SK-N-SH (cell line): ENCODE results near the gene SLC24A3. TPM values are rescaled to one million over a fixed set of nuclear protein-coding genes. Genes with fewer than 3 reads are reported as not detected.

Experiments
- CTCF ChIA-PET: fragments of 300-600, 350-600 bp; formaldehyde crosslinking; extraction: SDS; loops from one replicate; lab custom pipeline; 2021; lab: Yijun Ruan, JAX
- POLR2A ChIA-PET: fragments of 350-600 bp; sonication (Branson Sonifier 250); formaldehyde crosslinking; extraction: SDS; loops from one replicate; lab custom pipeline; 2020; ENCODE audit warnings: antibody characterized with exemption, inconsistent platforms; lab: Yijun Ruan, JAX
- DNase-seq: peaks from one replicate; pipeline ENCODE4 v3.0.0; 2012
- H2AFZ ChIP-seq: fragments of 200-600 bp; sonication (generic); 2 replicates; pipeline ENCODE4 v1.8.1; 2016; ENCODE audit warnings: antibody characterized with exemption, mild to moderate bottlenecking, low read depth
- H3F3A ChIP-seq: fragments of 200-600 bp; sonication (generic); replicated peaks from 2 replicates; pipeline ENCODE3; 2016; ENCODE audit warnings: antibody characterized with exemption, mild to moderate bottlenecking; ENCODE audit not compliant: insufficient read depth
- H3K27ac ChIP-seq, 2 experiments: fragments of 200-500 bp in 1 of 2; fragments of 200-600 bp in 1 of 2; sonication (Bioruptor generic) in 1 of 2; sonication (generic), shearing (Covaris generic) in 1 of 2; 2 replicates each; pipeline versions ENCODE4 v1.5.1 to v1.6.1; 2014 to 2016; ENCODE audit warnings: low read depth in 2 of 2, inconsistent platforms in 1 of 2, low read length in 1 of 2, mild to moderate bottlenecking in 1 of 2, mixed read lengths in 1 of 2
- H3K27me3 ChIP-seq: fragments of 200-600 bp; sonication (generic), shearing (Covaris generic); 2 replicates; pipeline ENCODE4 v1.6.1; 2016; ENCODE audit warnings: mixed run types; ENCODE audit not compliant: insufficient read depth
- H3K36me3 ChIP-seq, 2 experiments: fragments of 200-500 bp in 1 of 2; fragments of 200-600 bp in 1 of 2; sonication (Bioruptor generic) in 1 of 2; sonication (generic) in 1 of 2; replicated peaks in 1 of 2; 2 replicates each; pipeline versions ENCODE3 to v1.5.1; 2014 to 2016; ENCODE audit warnings: low read length in 1 of 2, mild to moderate bottlenecking in 1 of 2; ENCODE audit not compliant: insufficient read depth in 2 of 2, control insufficient read depth in 1 of 2
- H3K4me1 ChIP-seq, 2 experiments: fragments of 200-500 bp in 1 of 2; fragments of 200-600 bp in 1 of 2; sonication (Bioruptor generic) in 1 of 2; sonication (generic), shearing (Covaris generic) in 1 of 2; 2 replicates each; pipeline versions ENCODE4 v1.5.1 to v1.6.1; 2014 to 2016; ENCODE audit warnings: low read depth in 1 of 2, low read length in 1 of 2, mixed run types in 1 of 2; ENCODE audit not compliant: insufficient read depth in 2 of 2, control insufficient read depth in 1 of 2
- H3K4me2 ChIP-seq: fragments of 200-600 bp; sonication (generic), shearing (Covaris generic); 2 replicates; pipeline ENCODE4 v1.6.1; 2017; ENCODE audit warnings: mixed run types
- H3K4me3 ChIP-seq, 2 experiments: fragments of 200-500 bp in 1 of 2; fragments of 200-600 bp in 1 of 2; sonication (Bioruptor generic) in 1 of 2; sonication (generic), shearing (Covaris generic) in 1 of 2; 2 replicates each; pipeline versions ENCODE4 v1.5.1 to v1.8.1; 2014 to 2016; ENCODE audit warnings: low read depth in 2 of 2, inconsistent platforms in 1 of 2, low read length in 1 of 2, mild to moderate bottlenecking in 1 of 2, mixed read lengths in 1 of 2, moderate library complexity in 1 of 2
- H3K79me2 ChIP-seq: fragments of 200-600 bp; sonication (generic); 2 replicates; pipeline ENCODE4 v1.8.1; 2017; ENCODE audit warnings: mild to moderate bottlenecking; ENCODE audit not compliant: insufficient read depth
- H3K9ac ChIP-seq: fragments of 200-600 bp; sonication (generic); 2 replicates; pipeline ENCODE4 v1.6.1; 2017; ENCODE audit warnings: mixed run types
- H3K9me2 ChIP-seq: fragments of 200-600 bp; sonication (generic); 2 replicates; pipeline ENCODE4 v1.6.1; 2017; ENCODE audit warnings: mixed run types
- H3K9me3 ChIP-seq: fragments of 200-600 bp; sonication (generic); 2 replicates; pipeline ENCODE4 v1.6.1; 2017; ENCODE audit warnings: mixed run types, mild to moderate bottlenecking, moderate library complexity
- H4K20me1 ChIP-seq: fragments of 200-600 bp; sonication (generic); 2 replicates; pipeline ENCODE4 v1.6.1; 2017; ENCODE audit warnings: mild to moderate bottlenecking, mixed run types; ENCODE audit not compliant: insufficient read depth
- FOXJ3 ChIP-seq: sonication (generic); formaldehyde crosslinking; IDR thresholded peaks from 2 replicates; pipeline ENCODE4 v1.5.1; 2020; ENCODE audit warnings: mild to moderate bottlenecking, missing genetic modification reagents
- GATA2 ChIP-seq: sonication (generic); formaldehyde crosslinking; IDR thresholded peaks from 2 replicates; pipeline ENCODE4 v1.5.0; 2020; ENCODE audit warnings: mild to moderate bottlenecking, missing genetic modification reagents
- MEF2A ChIP-seq: IDR thresholded peaks from 2 replicates; pipeline ENCODE4 v1.4.0; 2012; ENCODE audit warnings: low read depth, borderline replicate concordance
- NFIC ChIP-seq: IDR thresholded peaks from 2 replicates; pipeline ENCODE4 v1.4.0; 2012; ENCODE audit warnings: borderline replicate concordance
- NRF1 ChIP-seq: IDR thresholded peaks from 2 replicates; pipeline ENCODE4 v1.6.1; 2012; ENCODE audit warnings: low read depth, mild to moderate bottlenecking, low read length
- POLR2AphosphoS5 ChIP-seq: IDR thresholded peaks from 2 replicates; pipeline ENCODE4 v1.6.1; 2012; ENCODE audit warnings: low read depth, low read length
- RAD21 ChIP-seq: IDR thresholded peaks from 2 replicates; pipeline ENCODE4 v1.6.1; 2012; ENCODE audit warnings: mild to moderate bottlenecking, low read length
- RFX5 ChIP-seq: IDR thresholded peaks from 2 replicates; pipeline ENCODE4 v1.6.1; 2012; ENCODE audit warnings: mild to moderate bottlenecking, improper control_type of control experiment, low read length
- SIN3A ChIP-seq: IDR thresholded peaks from 2 replicates; pipeline ENCODE4 v1.6.1; 2012; ENCODE audit warnings: low read depth, mild to moderate bottlenecking, low read length, moderate library complexity, borderline replicate concordance
- TAF1 ChIP-seq: IDR thresholded peaks from 2 replicates; pipeline ENCODE4 v1.6.1; 2012; ENCODE audit warnings: low read depth, mild to moderate bottlenecking, low read length, moderate library complexity, borderline replicate concordance
- TCF12 ChIP-seq: IDR thresholded peaks from 2 replicates; pipeline ENCODE4 v1.4.0; 2012
- TEAD4 ChIP-seq: IDR thresholded peaks from 2 replicates; pipeline ENCODE4 v1.4.0; 2012; ENCODE audit warnings: mild to moderate bottlenecking, borderline replicate concordance; ENCODE audit not compliant: insufficient read depth
- USF1 ChIP-seq: IDR thresholded peaks from 2 replicates; pipeline ENCODE4 v1.4.0; 2012; ENCODE audit warnings: low read depth, borderline replicate concordance
- YY1 ChIP-seq: IDR thresholded peaks from 2 replicates; pipeline ENCODE4 v1.4.0; 2012; ENCODE audit warnings: low read depth, mild to moderate bottlenecking
- WGBS: methylation state at CpG from one replicate; pipeline ENCODE4 v1.1.6; 2017; ENCODE audit warnings: low lambda C conversion rate; 5-methylcytosine and 5-hydroxymethylcytosine counted together
- polyA plus RNA-seq, 3 experiments: library from polyadenylated mRNA; depleted of rRNA; stranded (reverse); fragments of >200 nt; gene quantifications; 2 replicates each; pipeline ENCODE4 v1.2.3, GENCODE V29; 2012
- TF ChIP-seq, protein P1 (sequence below): IDR thresholded peaks from 2 replicates; pipeline ENCODE4 v1.6.1; 2012; ENCODE audit warnings: mild to moderate bottlenecking, low read depth, low read length, moderate library complexity
- TF ChIP-seq, protein P2 (sequence below): fragments of 200-600 bp; sonication (generic); IDR thresholded peaks from 2 replicates; pipeline ENCODE4 v1.6.1; 2017; ENCODE audit warnings: antibody characterized with exemption, mild to moderate bottlenecking, moderate library complexity

The SLC24A3 gene
- polyA plus RNA-seq, 1 of the 3 experiments (the other 2 are of a cell fraction): not detected

- H3K36me3 ChIP-seq: no peaks in the 10 kb centered on the region
- H3K9me2 ChIP-seq: no peaks in the 10 kb centered on the region
- H3K27ac ChIP-seq: no peak overlapping the region
- H3K9ac ChIP-seq: no peak overlapping the region
- no peaks in the 10 kb centered on the region for H3K4me1 ChIP-seq
- CTCF ChIA-PET: no interaction called here
- TF ChIP-seq RFX5 (no peak), YY1 (no peak), SIN3A (no peak), GATA2 (CRISPR knock-in tag) (no peak), RAD21 (no peak)
- TF ChIP-seq, protein P1, sequence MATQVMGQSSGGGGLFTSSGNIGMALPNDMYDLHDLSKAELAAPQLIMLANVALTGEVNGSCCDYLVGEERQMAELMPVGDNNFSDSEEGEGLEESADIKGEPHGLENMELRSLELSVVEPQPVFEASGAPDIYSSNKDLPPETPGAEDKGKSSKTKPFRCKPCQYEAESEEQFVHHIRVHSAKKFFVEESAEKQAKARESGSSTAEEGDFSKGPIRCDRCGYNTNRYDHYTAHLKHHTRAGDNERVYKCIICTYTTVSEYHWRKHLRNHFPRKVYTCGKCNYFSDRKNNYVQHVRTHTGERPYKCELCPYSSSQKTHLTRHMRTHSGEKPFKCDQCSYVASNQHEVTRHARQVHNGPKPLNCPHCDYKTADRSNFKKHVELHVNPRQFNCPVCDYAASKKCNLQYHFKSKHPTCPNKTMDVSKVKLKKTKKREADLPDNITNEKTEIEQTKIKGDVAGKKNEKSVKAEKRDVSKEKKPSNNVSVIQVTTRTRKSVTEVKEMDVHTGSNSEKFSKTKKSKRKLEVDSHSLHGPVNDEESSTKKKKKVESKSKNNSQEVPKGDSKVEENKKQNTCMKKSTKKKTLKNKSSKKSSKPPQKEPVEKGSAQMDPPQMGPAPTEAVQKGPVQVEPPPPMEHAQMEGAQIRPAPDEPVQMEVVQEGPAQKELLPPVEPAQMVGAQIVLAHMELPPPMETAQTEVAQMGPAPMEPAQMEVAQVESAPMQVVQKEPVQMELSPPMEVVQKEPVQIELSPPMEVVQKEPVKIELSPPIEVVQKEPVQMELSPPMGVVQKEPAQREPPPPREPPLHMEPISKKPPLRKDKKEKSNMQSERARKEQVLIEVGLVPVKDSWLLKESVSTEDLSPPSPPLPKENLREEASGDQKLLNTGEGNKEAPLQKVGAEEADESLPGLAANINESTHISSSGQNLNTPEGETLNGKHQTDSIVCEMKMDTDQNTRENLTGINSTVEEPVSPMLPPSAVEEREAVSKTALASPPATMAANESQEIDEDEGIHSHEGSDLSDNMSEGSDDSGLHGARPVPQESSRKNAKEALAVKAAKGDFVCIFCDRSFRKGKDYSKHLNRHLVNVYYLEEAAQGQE: no peak
- TF ChIP-seq, all 33 proteins: peak for 0
- Histone ChIP-seq H3K79me2 (no peaks in the 10 kb centered on the region), H2AFZ (no peak overlapping the region), H3K4me2 (no peak overlapping the region), H3F3A (no peaks in the 10 kb centered on the region), H3K27me3 (peaks cover 17% of the 10 kb centered on the region; the same call in 1 of the 2 replicates), H4K20me1 (no peaks in the 10 kb centered on the region), H3K4me3 (no peak overlapping the region), H3K9me3 (no peaks in the 10 kb centered on the region)
- DNase-seq: no peak
- POLR2A ChIA-PET: no interaction called here
- WGBS: 2% methylated on average over 8 of the region's 8 CpGs
These were observed 236.6 kb downstream of the SLC24A3 start for GRCh38 chr20:19449051-19449450.

GRCh38 chr20:19451231-19451922 is 238.9 kb downstream of the SLC24A3 start:
- Histone ChIP-seq H3F3A (no peaks in the 10 kb centered on the region), H3K9ac (no peak overlapping the region), H3K9me2 (no peaks in the 10 kb centered on the region), H3K9me3 (no peaks in the 10 kb centered on the region), H3K4me3 (no peak overlapping the region), H3K4me1 (no peaks in the 10 kb centered on the region), H3K4me2 (no peak overlapping the region), H2AFZ (no peak overlapping the region), H3K27ac (no peak overlapping the region), H3K79me2 (no peaks in the 10 kb centered on the region), H3K27me3 (peaks cover 12% of the 10 kb centered on the region; the same call in 1 of the 2 replicates), H3K36me3 (no peaks in the 10 kb centered on the region), H4K20me1 (no peaks in the 10 kb centered on the region)
- CTCF ChIA-PET: no interaction called here
- WGBS: 18% methylated on average over 8 of the region's 8 CpGs
- DNase-seq: no peak
- POLR2A ChIA-PET: no interaction called here
- TF ChIP-seq NFIC (no peak), USF1 (no peak), MEF2A (no peak), TEAD4 (no peak), TCF12 (no peak), POLR2AphosphoS5 (no peak), FOXJ3 (no peak), NRF1 (no peak), TAF1 (no peak)
- TF ChIP-seq, protein P2, sequence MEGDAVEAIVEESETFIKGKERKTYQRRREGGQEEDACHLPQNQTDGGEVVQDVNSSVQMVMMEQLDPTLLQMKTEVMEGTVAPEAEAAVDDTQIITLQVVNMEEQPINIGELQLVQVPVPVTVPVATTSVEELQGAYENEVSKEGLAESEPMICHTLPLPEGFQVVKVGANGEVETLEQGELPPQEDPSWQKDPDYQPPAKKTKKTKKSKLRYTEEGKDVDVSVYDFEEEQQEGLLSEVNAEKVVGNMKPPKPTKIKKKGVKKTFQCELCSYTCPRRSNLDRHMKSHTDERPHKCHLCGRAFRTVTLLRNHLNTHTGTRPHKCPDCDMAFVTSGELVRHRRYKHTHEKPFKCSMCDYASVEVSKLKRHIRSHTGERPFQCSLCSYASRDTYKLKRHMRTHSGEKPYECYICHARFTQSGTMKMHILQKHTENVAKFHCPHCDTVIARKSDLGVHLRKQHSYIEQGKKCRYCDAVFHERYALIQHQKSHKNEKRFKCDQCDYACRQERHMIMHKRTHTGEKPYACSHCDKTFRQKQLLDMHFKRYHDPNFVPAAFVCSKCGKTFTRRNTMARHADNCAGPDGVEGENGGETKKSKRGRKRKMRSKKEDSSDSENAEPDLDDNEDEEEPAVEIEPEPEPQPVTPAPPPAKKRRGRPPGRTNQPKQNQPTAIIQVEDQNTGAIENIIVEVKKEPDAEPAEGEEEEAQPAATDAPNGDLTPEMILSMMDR: no peak
- TF ChIP-seq, protein P1: no peak
